ENCODE results near the gene DAB1.
"Not testable (repeated sequence)": the region's sequence is repeated elsewhere in the genome, so short reads cannot be mapped to it uniquely, and the experiment has no call there.

DAB1 gene

GRCh38 chr1:57344265-57344664 lies 79.6 kb downstream of the DAB1 start:
- DNase-seq (ENCODE audit: low spot score), result no peak
- Histone ChIP-seq H3K27me3 (ENCODE audit: control insufficient read depth in 3 of 3, insufficient read depth in 3 of 3, low read depth in 1 of 3, low read length in 3 of 3) (no peaks in the 10 kb centered on the region), H3K4me3 (ENCODE audit: low read length in 2 of 2) (no peak overlapping the region), H2AFZ (ENCODE audit: low read length) (no peak overlapping the region), H4K8ac (ENCODE audit: low read depth, low read length) (no peak overlapping the region), H2AK5ac (ENCODE audit: low read depth, low read length) (no peak overlapping the region), H3K14ac (ENCODE audit: low read length) (no peak overlapping the region), H3K4me2 (ENCODE audit: insufficient read depth, low read length, poor library complexity, severe bottlenecking) (no peak overlapping the region), H3K9ac (ENCODE audit: low read depth, low read length, poor library complexity) (no peak overlapping the region), H3K79me1 (ENCODE audit: low read depth, low read length) (no peaks in the 10 kb centered on the region), H2BK12ac (ENCODE audit: low read length) (no peak overlapping the region), H3K36me3 (replicated peaks in 1 of 2; ENCODE audit: control insufficient read depth in 2 of 2, insufficient read depth in 2 of 2, low read length in 2 of 2) (peaks cover 0 to 3% of the 10 kb centered on the region in 2 donors), H2BK5ac (ENCODE audit: low read length) (no peak overlapping the region), H3K18ac (ENCODE audit: low read length) (no peak overlapping the region), H3K9me3 (replicated peaks in 1 of 2; ENCODE audit: control insufficient read depth in 2 of 2, insufficient read depth in 1 of 2, low read depth in 1 of 2, low read length in 2 of 2) (no peaks in the 10 kb centered on the region), H3K23ac (ENCODE audit: low read depth, low read length, poor library complexity) (no peak overlapping the region), H3K4ac (ENCODE audit: low read length) (no peak overlapping the region), H3K27ac (replicated peaks; ENCODE audit: low read length) (no peak overlapping the region), H2BK120ac (ENCODE audit: low read depth, low read length) (no peak overlapping the region), H3K4me1 (ENCODE audit: control insufficient read depth in 2 of 2, insufficient read depth in 1 of 2, low read depth in 1 of 2, low read length in 2 of 2) (peaks cover 3 to 7% of the 10 kb centered on the region in 2 donors), H4K91ac (ENCODE audit: low read depth, low read length, poor library complexity) (no peak overlapping the region), H2BK15ac (ENCODE audit: low read length) (no peak overlapping the region)
- WGBS, 2 donors (ENCODE audit: extremely low coverage in 2 of 2, insufficient read length in 2 of 2, insufficient replicate concordance in 1 of 2), result no CpG with 5 or more reads among the region's 7 CpGs

- Histone ChIP-seq H3K9ac (ENCODE audit: low read depth, low read length, poor library complexity) (peak overlapping the region; percentile 3), H3K23ac (ENCODE audit: low read depth, low read length, poor library complexity) (peak overlapping the region; percentile 46)
- H3K36me3 ChIP-seq (replicated peaks in 1 of 2; ENCODE audit: control insufficient read depth in 2 of 2, insufficient read depth in 2 of 2, low read length in 2 of 2); H2BK120ac ChIP-seq (ENCODE audit: low read depth, low read length); H3K18ac ChIP-seq (ENCODE audit: low read length); H3K4me2 ChIP-seq (ENCODE audit: insufficient read depth, low read length, poor library complexity, severe bottlenecking); DNase-seq (ENCODE audit: low spot score); H3K27ac ChIP-seq (replicated peaks; ENCODE audit: low read length); H3K9me3 ChIP-seq (replicated peaks in 1 of 2; ENCODE audit: control insufficient read depth in 2 of 2, insufficient read depth in 1 of 2, low read depth in 1 of 2, low read length in 2 of 2); H2BK12ac ChIP-seq (ENCODE audit: low read length); H3K27me3 ChIP-seq (ENCODE audit: control insufficient read depth in 3 of 3, insufficient read depth in 3 of 3, low read depth in 1 of 3, low read length in 3 of 3); H3K14ac ChIP-seq (ENCODE audit: low read length); H4K91ac ChIP-seq (ENCODE audit: low read depth, low read length, poor library complexity); H3K79me1 ChIP-seq (ENCODE audit: low read depth, low read length); H3K4ac ChIP-seq (ENCODE audit: low read length); H4K8ac ChIP-seq (ENCODE audit: low read depth, low read length); H2AK5ac ChIP-seq (ENCODE audit: low read depth, low read length); H2AFZ ChIP-seq (ENCODE audit: low read length); H2BK15ac ChIP-seq (ENCODE audit: low read length); H3K4me3 ChIP-seq (ENCODE audit: low read length in 2 of 2); H2BK5ac ChIP-seq (ENCODE audit: low read length); H3K4me1 ChIP-seq (ENCODE audit: control insufficient read depth in 2 of 2, insufficient read depth in 1 of 2, low read depth in 1 of 2, low read length in 2 of 2): not testable (repeated sequence)
- WGBS, 2 donors (ENCODE audit: extremely low coverage in 2 of 2, insufficient read length in 2 of 2, insufficient replicate concordance in 1 of 2), result no CpG with 5 or more reads among the region's 34 CpGs
These were observed 80.5 kb downstream of the DAB1 start for GRCh38 chr1:57343298-57343915.

- Histone ChIP-seq H3K4me1 (ENCODE audit: control insufficient read depth in 2 of 2, insufficient read depth in 1 of 2, low read depth in 1 of 2, low read length in 2 of 2) (peaks cover 0 to 4% of the 10 kb centered on the region in 2 donors), H3K9ac (ENCODE audit: low read depth, low read length, poor library complexity) (no peak overlapping the region), H3K9me3 (replicated peaks in 1 of 2; ENCODE audit: control insufficient read depth in 2 of 2, insufficient read depth in 1 of 2, low read depth in 1 of 2, low read length in 2 of 2) (no peaks in the 10 kb centered on the region), H2BK12ac (ENCODE audit: low read length) (no peak overlapping the region), H2BK120ac (ENCODE audit: low read depth, low read length) (no peak overlapping the region), H3K36me3 (replicated peaks in 1 of 2; ENCODE audit: control insufficient read depth in 2 of 2, insufficient read depth in 2 of 2, low read length in 2 of 2) (peaks cover 0 to 3% of the 10 kb centered on the region in 2 donors), H3K4ac (ENCODE audit: low read length) (no peak overlapping the region), H2AK5ac (ENCODE audit: low read depth, low read length) (no peak overlapping the region), H4K8ac (ENCODE audit: low read depth, low read length) (no peak overlapping the region), H3K4me2 (ENCODE audit: insufficient read depth, low read length, poor library complexity, severe bottlenecking) (no peak overlapping the region), H4K91ac (ENCODE audit: low read depth, low read length, poor library complexity) (no peak overlapping the region), H2BK15ac (ENCODE audit: low read length) (no peak overlapping the region), H2BK5ac (ENCODE audit: low read length) (no peak overlapping the region), H3K27me3 (ENCODE audit: control insufficient read depth in 3 of 3, insufficient read depth in 3 of 3, low read depth in 1 of 3, low read length in 3 of 3) (no peaks in the 10 kb centered on the region), H3K18ac (ENCODE audit: low read length) (no peak overlapping the region), H3K27ac (replicated peaks; ENCODE audit: low read length) (no peak overlapping the region), H3K23ac (ENCODE audit: low read depth, low read length, poor library complexity) (no peak overlapping the region), H3K4me3 (ENCODE audit: low read length in 2 of 2) (no peak overlapping the region), H2AFZ (ENCODE audit: low read length) (no peak overlapping the region), H3K14ac (ENCODE audit: low read length) (no peak overlapping the region), H3K79me1 (ENCODE audit: low read depth, low read length) (no peaks in the 10 kb centered on the region)
- no peak for DNase-seq (ENCODE audit: low spot score)
- WGBS, 2 donors (ENCODE audit: extremely low coverage in 2 of 2, insufficient read length in 2 of 2, insufficient replicate concordance in 1 of 2), result no CpG with 5 or more reads among the region's 3 CpGs
These were observed 82.1 kb downstream of the DAB1 start for GRCh38 chr1:57341721-57342120.

GRCh38 chr1:57340334-57341070 lies 83.4 kb downstream of the DAB1 start:
- no peaks in the 10 kb centered on the region for H3K79me1 ChIP-seq (ENCODE audit: low read depth, low read length)
- H3K9ac ChIP-seq (ENCODE audit: low read depth, low read length, poor library complexity), result no peak overlapping the region
- H4K91ac ChIP-seq (ENCODE audit: low read depth, low read length, poor library complexity), result no peak overlapping the region
- H3K36me3 ChIP-seq (replicated peaks in 1 of 2; ENCODE audit: control insufficient read depth in 2 of 2, insufficient read depth in 2 of 2, low read length in 2 of 2), result peaks cover 0 to 3% of the 10 kb centered on the region in 2 donors
- H3K27me3 ChIP-seq (ENCODE audit: control insufficient read depth in 3 of 3, insufficient read depth in 3 of 3, low read depth in 1 of 3, low read length in 3 of 3), result no peaks in the 10 kb centered on the region
- H2AK5ac ChIP-seq (ENCODE audit: low read depth, low read length), result no peak overlapping the region
- no CpG with 5 or more reads among the region's 6 CpGs for WGBS, 2 donors (ENCODE audit: extremely low coverage in 2 of 2, insufficient read length in 2 of 2, insufficient replicate concordance in 1 of 2)
- H3K14ac ChIP-seq (ENCODE audit: low read length), result no peak overlapping the region
- H3K23ac ChIP-seq (ENCODE audit: low read depth, low read length, poor library complexity), result no peak overlapping the region
- no peaks in the 10 kb centered on the region for H3K9me3 ChIP-seq (replicated peaks in 1 of 2; ENCODE audit: control insufficient read depth in 2 of 2, insufficient read depth in 1 of 2, low read depth in 1 of 2, low read length in 2 of 2)
- no peak overlapping the region for H2BK12ac ChIP-seq (ENCODE audit: low read length)
- no peak overlapping the region for H2BK5ac ChIP-seq (ENCODE audit: low read length)
- H3K18ac ChIP-seq (ENCODE audit: low read length), result no peak overlapping the region
- H2BK15ac ChIP-seq (ENCODE audit: low read length), result no peak overlapping the region
- H2BK120ac ChIP-seq (ENCODE audit: low read depth, low read length), result no peak overlapping the region
- no peaks in the 10 kb centered on the region for H3K4me1 ChIP-seq (ENCODE audit: control insufficient read depth in 2 of 2, insufficient read depth in 1 of 2, low read depth in 1 of 2, low read length in 2 of 2)
- H2AFZ ChIP-seq (ENCODE audit: low read length), result no peak overlapping the region
- H3K4me2 ChIP-seq (ENCODE audit: insufficient read depth, low read length, poor library complexity, severe bottlenecking), result no peak overlapping the region
- no peak overlapping the region for H3K4ac ChIP-seq (ENCODE audit: low read length)
- no peak overlapping the region for H3K4me3 ChIP-seq (ENCODE audit: low read length in 2 of 2)
- DNase-seq (ENCODE audit: low spot score), result no peak
- H4K8ac ChIP-seq (ENCODE audit: low read depth, low read length), result no peak overlapping the region
- no peak overlapping the region for H3K27ac ChIP-seq (replicated peaks; ENCODE audit: low read length)

Data from neuronal stem cell (in vitro differentiated cells).